Fibroblast of skin of abdomen (primary cell): ENCODE data around the gene F12.
A peak's percentile ranks its signal among the peaks of the same experiment; 100 is the strongest.

Experiments
- DNase-seq: peaks from one replicate; pipeline ENCODE4 v3.0.0-alpha.2; 2013

Gene F12

DNA sequence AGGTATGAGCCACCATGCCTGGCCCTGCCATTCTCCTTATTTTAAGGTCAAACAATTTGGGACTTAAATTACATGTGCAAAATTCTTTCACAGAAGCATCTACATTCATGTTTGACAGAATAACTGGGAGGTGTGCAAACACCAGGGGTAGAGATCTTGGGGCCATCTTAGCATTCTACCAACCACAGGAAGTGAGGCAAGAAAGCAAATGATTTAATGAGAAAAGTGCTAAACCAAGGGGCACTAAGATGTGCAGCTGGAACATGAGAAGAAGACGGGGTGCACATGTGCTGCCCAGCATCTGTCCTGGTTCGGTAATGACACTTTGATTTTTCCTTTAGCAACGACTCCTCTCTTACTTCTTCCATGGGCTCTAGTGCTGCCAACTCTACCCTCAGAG is 1.2 kb upstream of the F12 start:
- no peak for DNase-seq

DNA sequence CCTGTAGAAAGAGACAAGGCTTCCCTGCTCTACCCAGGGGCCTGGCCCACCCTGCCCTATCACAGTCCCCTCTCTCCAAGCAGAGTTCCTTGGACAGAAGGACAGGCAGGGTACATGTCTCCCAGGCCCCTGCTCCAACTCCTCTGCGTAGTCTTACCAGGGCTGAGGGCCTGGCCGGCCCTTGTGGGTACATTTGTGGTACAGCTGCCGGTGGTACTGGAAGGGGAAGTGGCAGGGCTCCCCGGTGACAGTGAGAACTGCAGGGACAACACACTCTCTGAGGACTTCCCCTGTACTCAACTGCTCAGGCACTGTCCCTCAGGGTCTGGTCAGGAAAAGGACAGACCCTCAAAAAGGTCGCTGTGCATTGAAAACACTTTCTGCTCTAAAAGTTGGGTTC is 3.6 kb downstream of the F12 start:
- DNase-seq, result no peak

DNA sequence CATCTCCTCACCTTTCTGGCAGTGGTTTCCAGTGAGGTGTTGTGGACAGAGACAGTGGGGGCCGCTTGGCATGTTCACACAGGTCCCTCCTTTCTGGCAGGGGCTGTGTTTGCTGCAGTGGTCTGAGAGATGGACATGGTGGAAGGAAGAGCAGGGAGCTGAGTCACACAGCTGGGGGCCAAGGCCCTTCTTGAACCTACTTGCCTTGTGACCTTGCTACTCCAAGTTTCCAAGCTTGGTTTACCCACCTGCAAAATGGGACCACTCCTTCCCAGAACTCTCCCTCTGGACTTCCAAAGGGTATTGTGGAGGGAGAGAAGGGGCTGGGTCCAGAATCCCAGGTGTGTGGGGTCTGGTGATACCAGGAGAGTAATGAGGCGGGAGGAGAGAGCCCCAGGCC is 4.1 kb downstream of the F12 start:
- no peak for DNase-seq

DNA sequence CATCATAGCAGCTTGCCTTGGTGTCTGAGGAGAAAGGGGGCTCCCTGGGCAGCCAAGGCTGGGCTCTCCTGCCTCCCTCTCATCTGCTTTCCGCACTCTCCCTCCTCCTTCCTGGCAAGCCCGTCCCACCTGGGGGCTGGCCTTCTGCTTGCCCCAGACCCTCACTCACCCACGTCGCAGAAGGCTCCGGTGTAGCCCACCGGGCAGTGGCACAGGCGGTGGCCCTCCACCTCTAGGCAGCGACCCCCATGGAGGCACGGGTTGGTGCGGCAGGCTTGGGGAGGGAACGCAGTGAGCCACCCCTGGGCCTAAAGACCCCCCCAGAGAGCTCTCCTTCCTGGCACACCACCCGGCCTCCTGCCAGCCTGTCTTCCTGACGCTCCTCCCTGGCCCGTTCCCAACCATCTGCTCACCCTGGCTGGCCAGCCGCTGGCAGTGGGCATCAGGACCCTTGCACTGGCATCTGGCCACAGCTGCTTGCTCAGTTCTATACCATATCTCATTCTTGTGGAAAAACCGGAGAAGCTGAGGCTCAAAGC is 4.7 kb downstream of the F12 start:
- DNase-seq, result no peak

DNA sequence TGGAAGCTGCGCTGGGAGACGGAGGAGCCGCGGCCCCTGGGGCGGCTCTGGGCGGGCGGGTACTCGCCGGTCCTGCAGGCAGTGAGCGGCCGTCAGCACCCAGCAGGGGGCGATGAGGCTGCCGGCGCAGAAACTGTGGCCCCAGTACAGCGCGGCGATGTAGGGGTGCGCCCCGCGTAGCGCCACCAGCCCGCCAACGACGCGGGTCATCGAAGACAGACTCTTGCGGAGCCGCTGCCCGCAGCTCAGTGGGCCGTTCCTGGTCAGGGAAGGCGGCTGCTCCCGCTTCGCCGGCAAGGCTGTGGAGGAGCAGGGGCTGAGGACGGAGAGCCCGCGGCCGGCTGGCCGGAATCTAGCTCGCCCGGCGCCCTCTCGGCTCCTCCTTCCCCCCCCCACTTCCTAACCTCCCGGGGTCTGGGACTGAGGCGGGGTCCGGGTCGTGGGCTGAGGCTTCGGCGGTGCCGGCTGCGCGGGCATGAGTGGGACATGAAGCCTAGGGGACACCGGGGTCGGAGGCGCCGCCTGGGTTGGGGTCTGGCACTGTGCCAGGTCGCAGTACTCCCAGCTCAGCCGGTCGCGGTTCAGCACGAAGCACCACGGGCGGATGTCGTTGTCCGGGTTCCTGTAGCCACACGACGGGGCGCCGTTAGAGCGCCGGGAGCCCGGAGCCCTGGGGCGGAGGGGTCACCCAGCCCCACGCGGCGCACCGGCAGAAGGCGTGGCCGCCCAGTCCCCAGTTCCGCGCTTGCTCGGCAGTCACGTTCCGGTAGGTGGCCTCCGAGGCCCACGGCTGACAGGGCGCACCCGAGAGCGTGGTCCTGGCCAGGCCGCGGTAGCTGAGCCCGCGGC is 5.3 kb downstream of the F12 start:
- DNase-seq, result peak; percentile 72

DNA sequence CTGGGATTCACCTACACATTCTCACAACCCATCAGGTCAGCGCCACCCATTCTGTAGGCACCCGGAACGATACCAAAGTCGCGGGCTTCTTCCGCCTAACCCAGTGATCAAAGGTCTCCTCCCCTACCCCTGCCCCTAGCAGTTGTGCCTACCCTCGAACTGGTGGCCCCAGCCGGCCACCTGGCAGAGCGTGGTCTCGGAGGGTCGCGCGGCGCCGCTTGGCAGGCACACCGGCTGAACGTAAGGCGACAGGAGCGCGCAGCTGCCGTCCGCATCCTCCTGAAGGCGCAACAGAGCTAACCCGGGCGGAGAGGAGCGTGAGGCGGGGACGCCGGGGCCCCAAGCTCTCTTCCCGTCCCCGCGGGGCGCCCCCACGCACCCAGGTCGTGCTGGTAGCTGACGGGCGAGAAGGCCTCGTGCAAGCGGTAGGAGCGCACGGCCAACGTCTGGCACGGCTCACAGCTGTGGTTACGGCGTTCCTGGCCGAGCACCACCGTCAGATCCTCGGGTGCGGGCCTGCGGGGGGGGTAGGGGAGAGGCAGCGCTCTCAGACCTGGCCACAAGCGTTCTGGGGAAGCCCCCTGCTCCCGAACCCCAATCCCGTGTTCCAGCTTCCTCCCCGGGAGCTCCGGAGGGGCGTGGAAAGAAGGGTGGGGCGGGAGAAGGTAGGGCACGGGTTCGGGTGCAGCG is 6.1 kb downstream of the F12 start:
- no peak for DNase-seq

DNA sequence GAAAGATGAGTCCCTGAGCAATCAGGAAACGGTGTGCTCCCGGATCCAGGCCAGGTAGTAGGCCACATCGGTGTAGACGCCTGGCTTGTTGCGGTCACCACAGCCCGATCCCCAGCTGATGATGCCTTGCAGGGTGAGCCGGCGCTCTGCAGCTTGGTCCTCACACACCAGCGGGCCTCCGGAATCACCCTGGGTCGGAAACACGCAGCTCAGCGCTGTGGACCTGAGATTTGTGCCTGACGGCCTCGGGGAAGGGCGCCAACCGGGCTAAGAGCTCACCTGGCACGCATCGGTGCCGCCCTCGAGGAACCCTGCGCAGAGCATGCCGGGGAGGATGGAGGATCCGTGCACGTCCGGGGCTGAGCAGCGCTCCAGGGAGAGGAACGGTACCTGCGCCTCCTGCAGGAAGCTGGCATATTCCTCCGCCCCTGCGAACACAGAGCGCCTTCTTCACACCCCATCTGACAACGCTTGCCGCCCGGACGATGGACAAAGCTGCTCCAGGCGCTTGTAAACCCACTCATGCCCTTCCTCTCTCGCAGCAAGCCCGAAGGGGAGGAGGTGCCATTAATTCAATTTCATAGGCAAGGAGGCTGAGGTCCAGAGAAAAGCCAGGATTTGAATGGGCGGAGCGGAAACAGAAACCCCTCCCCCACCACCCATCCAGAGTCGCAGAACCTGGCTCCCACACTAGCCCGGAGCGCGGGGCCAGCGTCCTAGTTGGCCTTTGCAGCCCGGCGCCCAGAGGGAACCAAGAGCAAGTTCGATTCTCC is 6.9 kb downstream of the F12 start:
- peak; percentile 42 for DNase-seq

DNA sequence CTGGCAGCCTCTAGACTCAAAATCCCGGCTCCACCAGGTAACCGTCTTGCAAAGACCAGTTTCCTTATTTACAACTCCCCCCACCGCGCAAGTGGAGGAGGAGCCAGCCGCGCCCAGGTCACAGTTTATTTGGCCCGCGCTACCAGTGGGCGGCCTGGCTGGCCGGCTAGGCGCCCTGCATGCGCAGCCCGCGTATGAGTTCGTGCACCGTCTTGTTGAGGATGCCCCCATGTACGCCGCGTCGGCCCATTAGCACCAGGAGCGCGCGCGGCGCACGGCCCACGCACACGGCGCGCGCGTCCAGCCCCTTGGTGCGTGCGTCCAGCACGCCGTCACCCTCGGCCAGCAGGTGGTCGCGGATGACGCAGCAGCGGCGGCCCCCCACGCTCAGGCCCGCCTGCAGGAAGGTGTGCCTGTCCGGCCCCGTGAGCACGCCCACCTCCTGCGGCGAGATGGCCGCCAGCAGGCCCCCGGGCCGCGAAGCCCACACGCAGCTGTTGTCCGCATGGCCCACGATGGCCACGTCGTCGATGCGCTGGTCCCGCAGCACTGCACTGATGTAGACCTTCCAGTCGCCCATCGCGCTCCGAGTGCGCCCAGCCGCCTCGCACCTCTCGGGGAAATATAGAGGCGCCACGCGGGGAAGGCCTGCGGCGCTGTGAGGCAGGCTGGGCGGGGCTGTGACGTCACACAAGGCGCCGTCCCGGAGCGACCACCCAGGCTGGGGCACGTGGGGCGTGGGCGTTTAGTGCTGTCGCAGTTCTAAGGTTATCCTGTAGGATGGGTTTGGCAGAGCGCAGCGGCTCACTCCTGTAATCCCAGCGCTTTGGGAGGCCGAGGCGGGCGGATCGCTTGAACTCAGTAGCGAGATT is 9.1 kb downstream of the F12 start, which contains the start of gene PFN3:
Gene PFN3, minus strand, starts transcription at position 665 of the 872 bp plus-strand sequence. Its CDS starts 85 bp downstream, at position 580.
- peak; percentile 42 for DNase-seq

DNA sequence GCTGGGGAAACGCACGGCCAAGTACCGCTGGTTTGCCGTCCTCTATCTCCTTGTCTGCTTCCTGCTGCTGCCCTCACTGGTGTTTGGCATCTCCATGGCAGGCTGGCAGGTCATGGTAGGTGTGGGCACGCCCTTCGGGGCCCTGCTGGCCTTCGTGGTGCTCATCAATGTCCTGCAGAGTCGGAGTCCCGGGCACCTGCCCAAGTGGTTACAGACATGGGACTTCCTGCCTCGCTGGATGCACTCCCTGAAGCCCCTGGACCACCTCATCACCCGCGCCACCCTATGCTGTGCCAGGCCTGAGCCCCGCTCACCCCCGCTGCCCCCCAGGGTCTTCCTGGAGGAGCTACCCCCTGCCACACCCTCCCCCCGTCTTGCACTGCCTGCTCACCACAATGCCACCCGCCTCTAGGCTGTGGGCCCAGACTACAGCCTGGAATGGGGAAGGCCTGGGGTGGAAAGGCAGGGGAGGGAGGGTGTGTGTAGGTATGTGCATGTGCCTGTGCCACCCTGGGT is 11.4 kb downstream of the F12 start:
- no peak for DNase-seq

DNA sequence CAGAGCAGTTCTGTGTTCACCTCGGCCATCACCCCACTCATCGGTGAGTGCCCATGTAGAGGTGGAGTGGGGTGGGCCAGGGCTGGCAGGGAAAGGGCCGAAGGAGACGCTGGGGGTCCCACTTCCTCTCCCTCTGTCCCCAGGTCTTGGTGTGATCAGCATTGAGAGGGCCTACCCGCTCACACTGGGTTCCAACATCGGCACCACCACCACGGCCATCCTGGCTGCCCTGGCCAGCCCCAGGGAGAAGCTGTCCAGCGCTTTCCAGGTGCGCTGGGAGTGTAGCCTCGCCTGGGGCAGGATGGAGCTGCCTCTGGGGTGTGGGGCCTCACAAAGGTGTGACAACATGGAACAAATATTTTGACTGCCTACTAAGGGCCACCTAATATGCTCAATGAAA is 12.6 kb downstream of the F12 start:
- no peak for DNase-seq

DNA sequence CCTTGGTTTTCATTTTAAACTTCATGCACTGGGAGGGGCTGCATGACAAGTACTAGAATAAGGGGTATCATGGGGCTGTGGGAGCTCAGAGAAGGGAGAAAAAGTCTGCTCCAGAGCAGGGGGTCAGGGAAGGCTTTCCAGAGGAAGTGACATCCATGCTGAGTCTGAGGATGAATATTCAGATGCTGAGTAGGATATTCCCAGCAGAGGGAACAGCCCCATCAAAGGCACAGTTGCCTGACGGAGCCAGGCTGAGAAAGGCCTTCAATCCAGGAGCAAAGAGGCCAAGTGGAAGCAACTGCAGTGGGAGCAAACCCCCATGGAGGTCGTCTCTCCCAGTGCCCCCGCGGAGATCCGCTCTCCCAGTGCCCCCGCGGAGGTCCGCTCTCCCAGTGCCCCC is 13.3 kb downstream of the F12 start:
- DNase-seq, result no peak

DNA sequence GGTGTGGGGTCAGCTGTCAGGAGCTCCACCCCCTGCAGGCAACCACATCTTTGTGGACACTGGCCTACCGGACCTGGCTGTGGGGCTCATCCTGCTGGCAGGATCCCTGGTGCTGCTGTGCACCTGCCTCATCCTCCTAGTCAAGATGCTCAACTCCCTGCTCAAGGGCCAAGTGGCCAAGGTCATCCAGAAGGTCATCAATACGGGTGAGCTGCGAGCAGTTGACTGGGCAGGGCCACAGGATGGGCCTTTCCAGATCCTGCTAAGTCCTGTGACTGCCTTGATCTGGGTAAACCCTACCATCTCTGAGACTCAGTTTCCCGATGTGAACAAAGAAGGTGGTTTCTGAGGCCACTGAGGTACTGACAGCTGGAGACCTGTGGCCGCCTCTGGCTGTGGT is 15.4 kb downstream of the F12 start:
- DNase-seq, result no peak

DNA sequence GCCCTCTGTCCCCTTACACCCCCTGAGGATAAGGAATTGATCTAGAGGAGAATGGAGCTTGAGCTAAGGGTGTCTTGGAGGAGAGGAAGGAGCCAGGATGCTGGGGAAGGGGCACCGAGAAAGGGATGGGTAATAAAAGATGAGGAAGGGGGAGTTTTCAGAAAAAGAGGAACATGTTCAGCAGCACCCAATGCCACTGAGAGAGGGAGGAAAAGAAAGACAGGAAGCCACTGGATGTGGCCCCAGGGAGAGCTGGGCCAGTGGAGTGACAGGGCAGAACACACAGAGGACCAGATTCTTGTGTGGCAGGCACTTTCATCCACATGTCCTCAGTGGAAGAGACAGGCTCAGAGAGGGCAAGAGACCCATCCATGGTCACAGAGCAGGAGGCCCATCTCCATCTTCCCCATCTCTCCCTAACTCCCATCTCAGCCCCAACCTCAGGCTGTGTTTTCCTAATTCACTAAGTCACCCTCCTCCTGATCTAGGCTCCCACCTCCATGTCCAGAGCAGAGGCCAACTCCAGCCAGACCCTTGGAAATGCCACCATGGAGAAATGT is 16.1 kb downstream of the F12 start:
- no peak for DNase-seq

DNA sequence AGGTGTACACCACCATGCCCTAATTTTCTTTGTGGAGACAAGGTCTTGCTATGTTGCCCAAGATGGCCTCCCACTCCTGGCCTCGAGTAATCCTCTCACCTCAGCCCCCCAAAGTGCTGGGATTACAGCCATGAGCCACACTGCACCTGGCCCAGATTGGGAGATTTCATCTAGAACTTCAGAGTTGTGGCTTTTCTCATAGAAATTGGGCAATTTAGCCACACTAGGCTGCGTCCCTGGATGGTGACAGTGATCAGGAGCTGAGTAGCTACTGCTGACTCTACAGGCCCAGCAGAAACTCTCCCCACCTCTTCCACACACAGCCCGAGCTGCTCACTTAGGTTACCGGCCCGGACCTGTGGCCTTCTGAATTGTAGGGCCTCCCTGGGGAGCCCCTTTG is 16.6 kb downstream of the F12 start:
- no peak for DNase-seq

DNA sequence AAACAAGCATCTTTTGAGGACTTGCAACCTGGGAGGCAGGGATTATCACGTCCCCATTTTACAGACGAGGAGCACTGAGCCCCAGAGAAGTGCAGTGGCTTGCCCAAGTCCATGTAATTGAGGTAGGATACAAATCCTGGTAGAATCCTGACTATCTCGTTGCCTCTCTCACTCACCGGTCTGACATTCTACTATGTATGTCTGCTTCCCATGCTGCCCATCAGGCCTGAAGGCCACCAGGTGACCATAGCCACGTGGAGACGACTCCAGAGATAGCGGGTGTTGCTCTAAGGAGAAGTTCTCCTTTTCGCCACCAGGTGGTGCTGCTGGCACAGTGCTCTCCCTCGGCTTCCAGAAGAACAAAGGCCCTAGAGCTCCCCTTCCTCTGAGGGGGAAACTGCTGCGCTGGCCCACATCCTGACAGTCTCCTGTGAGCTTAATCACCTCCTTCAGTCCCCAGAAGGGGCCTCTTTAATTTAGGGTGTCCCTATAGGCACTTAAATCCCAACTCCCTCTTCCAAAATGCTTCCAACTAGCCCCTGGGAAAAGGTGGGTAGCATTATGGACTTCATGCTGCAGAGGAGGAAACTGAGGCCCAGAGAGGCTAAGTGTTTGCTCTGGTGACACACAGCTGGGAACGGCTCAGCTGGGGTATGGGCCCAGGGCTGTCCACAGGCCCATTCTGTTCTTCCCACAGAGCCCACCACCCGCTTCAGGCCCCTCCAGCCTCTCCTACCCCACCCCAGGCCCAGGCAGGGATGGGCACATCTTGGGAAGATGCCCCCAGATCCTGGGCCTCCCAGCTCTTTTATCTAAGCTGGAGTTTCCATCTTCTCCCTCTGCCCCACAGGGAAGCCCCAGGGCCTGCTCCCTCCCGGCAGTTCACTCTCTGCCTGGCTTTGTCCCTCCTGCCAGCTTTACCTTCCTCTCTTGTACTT is 18.7 kb downstream of the F12 start:
- DNase-seq, result peak; percentile 83

DNA sequence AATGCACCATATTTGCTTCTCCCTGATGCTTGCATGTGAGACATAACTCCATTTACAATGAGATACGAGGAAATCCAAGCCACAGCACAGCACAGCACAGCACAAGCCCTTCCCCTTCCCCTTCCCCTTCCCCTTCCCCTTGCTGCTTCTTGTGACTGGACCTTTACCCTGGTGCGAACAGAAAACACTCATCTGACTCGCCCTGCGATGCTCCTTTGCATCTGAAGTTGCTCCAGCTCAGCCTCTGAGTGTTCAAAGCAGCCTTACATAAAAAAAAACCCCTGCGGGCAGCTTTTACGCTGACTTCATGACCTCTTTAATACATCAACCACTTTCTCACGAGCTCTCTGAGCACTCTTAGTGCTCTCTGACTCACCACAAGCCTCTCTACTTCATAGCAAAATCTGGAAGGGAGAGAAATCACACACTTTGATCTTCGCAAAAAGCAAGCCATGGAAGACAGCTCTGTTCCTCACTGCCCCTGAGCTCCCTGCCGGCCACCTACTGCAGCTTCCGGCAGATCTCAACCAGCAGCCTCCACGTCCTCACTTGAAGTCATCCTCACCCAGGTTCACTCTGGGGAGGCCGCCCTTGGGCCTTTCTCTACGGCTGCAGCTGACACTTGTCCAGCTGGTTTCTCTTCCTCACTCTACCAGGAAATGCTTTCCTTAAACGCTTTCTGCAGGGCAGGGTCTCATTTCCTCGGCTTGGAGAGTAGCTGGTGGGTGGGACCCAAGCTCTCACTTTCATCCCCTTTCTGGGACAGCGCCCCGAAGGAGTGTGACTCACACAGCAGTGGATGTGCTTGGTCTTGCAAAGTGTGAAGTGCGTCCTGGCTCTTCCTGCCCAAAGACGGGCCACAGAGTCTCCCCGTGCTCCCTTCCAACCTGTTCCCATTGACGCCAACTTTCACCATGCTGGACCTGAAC is 19.9 kb downstream of the F12 start:
- DNase-seq, result peak; percentile 75

DNA sequence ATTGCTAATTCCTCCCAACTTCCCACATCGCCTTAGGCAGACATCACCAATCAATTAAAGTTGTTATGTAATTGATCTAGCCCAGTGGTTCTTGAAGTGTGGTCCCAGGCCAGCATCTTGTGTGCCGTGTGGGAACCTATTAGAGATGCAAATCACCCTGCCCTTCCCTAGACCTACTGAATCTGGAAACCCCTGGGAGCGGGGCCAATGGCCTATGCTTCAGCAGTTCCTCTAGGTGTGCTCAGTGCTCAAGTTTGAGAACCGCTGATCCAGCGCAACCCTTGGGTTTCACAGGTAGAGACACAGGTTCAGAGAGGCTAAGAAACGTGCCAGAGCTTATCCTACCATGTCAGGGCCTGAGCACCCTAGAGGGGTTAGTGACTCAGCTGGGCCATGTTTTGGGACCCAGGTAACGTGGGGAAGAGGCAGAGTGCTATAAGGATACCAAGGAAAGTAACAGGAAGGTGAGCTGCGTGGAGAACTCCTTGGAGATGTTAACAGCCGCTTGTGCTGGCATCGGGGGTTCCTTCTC is 20.8 kb downstream of the F12 start:
- DNase-seq, result no peak

DNA sequence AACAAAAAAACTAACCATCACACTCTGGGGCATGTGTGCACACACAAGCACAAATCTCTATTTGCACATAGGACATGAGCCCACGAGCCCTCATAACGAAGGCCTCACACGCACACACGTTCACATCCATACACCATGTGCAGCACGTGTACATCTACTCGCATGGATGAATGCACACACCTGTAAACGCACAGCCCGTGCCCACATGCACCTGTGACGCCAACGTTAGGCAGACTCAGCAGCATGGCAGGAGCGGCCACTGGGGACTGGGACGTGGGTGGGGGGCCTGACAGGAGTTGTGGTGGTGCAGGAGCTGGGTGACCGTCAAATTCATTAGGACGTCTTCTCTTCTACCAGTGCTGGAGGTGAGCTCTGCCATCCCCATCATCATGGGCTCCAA is 22.0 kb downstream of the F12 start:
- DNase-seq, result no peak

DNA sequence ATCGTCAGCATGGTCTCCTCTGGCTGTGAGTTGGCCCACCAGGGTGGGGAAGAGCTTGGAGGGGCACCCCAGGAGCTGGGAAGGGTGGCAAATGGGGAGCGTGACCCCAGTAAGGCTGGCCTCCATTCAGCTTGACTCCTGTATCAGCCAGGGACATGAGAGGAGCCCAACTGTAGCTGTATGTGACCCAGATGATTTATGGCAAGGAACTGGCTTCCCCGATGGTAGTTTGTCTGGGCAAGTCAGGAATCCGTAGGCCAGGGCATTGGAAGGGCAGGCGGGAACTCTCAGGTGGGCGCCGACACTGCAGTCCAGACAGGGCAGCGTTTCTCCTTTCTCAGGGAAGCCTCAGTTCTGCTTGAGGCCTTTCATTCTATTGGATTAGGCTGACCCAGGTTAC is 22.8 kb downstream of the F12 start:
- no peak for DNase-seq
